DOHH2 (cell line): ENCODE measurements around the gene FA2H.

Experiments used
- EZH2phosphoT487 ChIP-seq: fragments of 200-600 bp; sonication (generic); IDR thresholded peaks from 2 replicates; pipeline ENCODE4 v1.6.1; 2017; ENCODE audit warnings: borderline replicate concordance, mild to moderate bottlenecking, antibody characterized with exemption, low read length, moderate library complexity, mixed read lengths
- TF ChIP-seq, protein P1 (sequence below): fragments of 200-600 bp; sonication (generic); IDR thresholded peaks from one replicate; pipeline ENCODE4 v1.5.1; 2014; ENCODE audit warnings: antibody characterized with exemption, mild to moderate bottlenecking, low read depth, low read length; ENCODE audit not compliant: poor library complexity, severe bottlenecking

DNA sequence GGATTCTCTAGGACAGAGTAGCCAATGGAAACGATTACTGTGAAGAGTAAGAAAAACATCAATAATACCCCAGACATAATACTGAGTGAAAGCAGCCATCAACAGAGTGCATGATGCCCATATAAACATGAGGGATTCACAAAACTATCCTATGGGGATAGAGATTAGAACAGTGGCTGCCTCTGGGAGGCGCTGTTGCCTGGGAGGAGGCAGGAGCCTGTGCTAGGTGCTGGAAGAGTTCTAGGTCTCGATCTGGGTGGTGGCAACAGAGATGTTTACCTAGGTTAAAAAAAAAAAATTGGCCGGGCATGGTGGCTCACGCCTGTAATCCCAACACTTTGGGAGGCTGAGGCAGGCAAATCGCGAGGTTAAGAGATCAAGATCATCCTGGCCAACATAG lies 7.9 kb downstream of the FA2H start:
- TF ChIP-seq, protein P1, sequence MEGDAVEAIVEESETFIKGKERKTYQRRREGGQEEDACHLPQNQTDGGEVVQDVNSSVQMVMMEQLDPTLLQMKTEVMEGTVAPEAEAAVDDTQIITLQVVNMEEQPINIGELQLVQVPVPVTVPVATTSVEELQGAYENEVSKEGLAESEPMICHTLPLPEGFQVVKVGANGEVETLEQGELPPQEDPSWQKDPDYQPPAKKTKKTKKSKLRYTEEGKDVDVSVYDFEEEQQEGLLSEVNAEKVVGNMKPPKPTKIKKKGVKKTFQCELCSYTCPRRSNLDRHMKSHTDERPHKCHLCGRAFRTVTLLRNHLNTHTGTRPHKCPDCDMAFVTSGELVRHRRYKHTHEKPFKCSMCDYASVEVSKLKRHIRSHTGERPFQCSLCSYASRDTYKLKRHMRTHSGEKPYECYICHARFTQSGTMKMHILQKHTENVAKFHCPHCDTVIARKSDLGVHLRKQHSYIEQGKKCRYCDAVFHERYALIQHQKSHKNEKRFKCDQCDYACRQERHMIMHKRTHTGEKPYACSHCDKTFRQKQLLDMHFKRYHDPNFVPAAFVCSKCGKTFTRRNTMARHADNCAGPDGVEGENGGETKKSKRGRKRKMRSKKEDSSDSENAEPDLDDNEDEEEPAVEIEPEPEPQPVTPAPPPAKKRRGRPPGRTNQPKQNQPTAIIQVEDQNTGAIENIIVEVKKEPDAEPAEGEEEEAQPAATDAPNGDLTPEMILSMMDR, result peak; percentile 46
- no peak for TF ChIP-seq EZH2phosphoT487
